HUES48 (cell line): ENCODE measurements around the gene CRB2.

Source experiments
- H3K27ac ChIP-seq: one replicate; pipeline ENCODE4 v1.7.0; 2013; ENCODE audit warnings: low read depth, low read length, inconsistent platforms
- H3K27me3 ChIP-seq: 2 replicates; pipeline ENCODE4 v1.6.1; 2013; ENCODE audit warnings: mild to moderate bottlenecking, low read length; ENCODE audit not compliant: control insufficient read depth, insufficient read depth
- H3K36me3 ChIP-seq: 2 replicates; pipeline ENCODE4 v1.6.1; 2013; ENCODE audit warnings: low read length; ENCODE audit not compliant: control insufficient read depth, insufficient read depth
- H3K4me1 ChIP-seq: 2 replicates; pipeline ENCODE4 v1.6.1; 2013; ENCODE audit warnings: mild to moderate bottlenecking, low read length; ENCODE audit not compliant: control insufficient read depth, insufficient read depth
- H3K4me3 ChIP-seq: 2 replicates; pipeline ENCODE4 v1.5.1; 2013; ENCODE audit warnings: mild to moderate bottlenecking, low read depth, low read length
- H3K9ac ChIP-seq: 2 replicates; pipeline ENCODE4 v1.6.1; 2013; ENCODE audit warnings: mild to moderate bottlenecking, low read depth, low read length, moderate library complexity
- H3K9me3 ChIP-seq: 2 replicates; pipeline ENCODE4 v1.6.1; 2013; ENCODE audit warnings: low read length; ENCODE audit not compliant: control insufficient read depth, insufficient read depth

Gene CRB2

DNA sequence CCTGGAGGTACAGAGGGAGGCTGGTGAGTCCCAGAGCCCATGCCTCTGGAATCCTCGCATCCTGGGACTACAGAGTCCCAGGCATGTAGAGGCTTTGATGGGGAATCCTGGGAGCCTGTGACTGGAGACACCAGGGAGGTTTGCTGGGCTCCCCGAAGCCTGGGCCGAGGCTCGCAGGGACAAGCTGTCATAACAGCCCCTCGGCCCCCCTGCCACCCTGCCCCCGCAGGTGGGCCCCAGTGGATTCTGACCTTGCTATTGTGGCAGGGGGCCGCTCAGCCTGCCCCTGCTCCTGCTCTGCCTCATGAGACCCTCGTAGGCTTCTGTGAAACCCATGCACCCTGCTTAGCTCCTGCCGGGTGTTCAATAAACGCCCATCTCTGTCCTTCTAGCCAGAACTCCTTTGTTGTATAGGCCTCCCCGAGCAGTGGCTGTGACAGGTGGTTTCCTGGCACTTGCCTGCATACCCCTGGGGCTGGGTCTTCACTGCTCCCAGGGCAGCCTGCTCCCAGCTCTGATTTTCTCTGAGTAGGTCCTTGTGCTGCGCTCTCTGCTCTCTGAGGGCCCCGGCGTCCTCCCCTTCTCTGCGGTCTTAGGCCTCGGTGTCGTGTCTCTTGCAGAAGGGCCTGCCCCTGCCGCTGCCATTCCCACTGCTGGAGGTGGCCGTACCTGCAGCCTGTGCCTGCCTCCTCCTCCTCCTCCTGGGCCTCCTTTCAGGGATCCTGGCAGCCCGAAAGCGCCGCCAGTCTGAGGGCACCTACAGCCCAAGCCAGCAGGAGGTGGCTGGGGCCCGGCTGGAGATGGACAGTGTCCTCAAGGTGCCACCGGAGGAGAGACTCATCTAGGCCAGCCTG, 20.4 kb downstream of the CRB2 start:
- Histone ChIP-seq H3K9me3 (no peaks in the 10 kb centered on the region), H3K4me1 (peaks cover 6% of the 10 kb centered on the region; the same call in 1 of the 2 replicates), H3K9ac (no peak overlapping the region), H3K4me3 (no peak overlapping the region), H3K36me3 (no peaks in the 10 kb centered on the region), H3K27me3 (peaks cover 39% of the 10 kb centered on the region), H3K27ac (no peak overlapping the region)

DNA sequence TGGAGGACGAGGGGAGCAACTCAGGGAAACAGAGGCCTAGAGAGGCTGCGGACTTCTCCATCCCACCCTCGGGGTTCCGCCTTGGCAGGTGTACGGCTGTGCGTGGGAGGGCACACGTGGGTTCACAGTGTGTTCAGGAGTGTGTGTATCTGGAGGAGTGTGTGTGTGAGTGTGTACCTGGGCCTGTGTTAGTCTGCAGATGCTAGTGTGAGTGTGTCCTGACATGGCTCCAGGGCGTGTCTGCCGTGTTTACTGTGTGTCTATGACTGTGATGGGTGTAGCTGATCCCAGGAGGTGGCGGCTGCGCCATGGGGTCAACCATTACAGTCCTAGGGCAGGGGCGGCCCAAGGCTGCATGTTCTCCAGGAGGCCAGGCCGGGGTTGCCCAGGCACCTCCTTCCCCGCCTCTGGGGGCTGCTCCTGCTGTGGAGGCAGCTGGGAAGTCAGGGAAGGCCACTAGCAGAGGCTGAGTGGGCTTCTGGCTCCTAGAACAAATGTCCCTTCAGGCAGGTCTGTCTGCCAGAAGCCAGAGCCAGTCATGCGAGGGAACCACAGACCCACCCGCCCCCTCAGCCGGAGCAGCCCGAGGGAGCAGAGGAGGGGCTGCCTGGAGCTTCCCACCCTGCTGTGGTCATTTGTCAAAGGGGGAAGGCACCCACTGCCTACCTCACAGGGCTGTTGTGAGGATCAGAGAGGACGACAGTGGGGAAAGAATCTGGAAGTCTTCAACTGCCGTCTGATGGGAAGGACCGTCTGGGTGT, 21.4 kb downstream of the CRB2 start:
- Histone ChIP-seq H3K4me1 (peaks cover 6% of the 10 kb centered on the region; the same call in 1 of the 2 replicates), H3K27me3 (peaks cover 30% of the 10 kb centered on the region), H3K36me3 (no peaks in the 10 kb centered on the region), H3K4me3 (no peak overlapping the region), H3K9ac (no peak overlapping the region), H3K27ac (no peak overlapping the region), H3K9me3 (no peaks in the 10 kb centered on the region)

DNA sequence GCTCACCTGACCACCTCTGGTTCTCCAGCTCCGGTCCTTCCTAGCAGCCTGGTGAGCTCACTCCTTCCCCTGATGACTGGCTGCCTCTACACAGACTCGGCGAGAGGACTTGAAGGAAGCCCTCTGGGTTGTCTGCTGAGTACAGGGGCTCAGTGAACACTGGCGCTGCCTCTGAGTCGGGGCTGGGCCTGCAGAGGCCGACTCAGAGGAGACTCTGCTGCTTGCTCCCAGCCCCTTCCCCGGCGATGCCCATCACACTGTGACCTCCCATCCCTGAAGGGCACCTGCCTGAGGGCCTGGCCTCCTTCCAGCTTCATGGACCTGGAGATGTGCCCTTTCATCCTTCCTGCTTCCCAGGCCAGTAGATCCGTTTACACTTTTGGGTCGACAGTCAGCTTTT, 22.0 kb downstream of the CRB2 start:
- peaks cover 24% of the 10 kb centered on the region for H3K27me3 ChIP-seq
- no peak overlapping the region for H3K4me3 ChIP-seq
- no peaks in the 10 kb centered on the region for H3K36me3 ChIP-seq
- H3K27ac ChIP-seq: no peak overlapping the region
- H3K9ac ChIP-seq: no peak overlapping the region
- H3K9me3 ChIP-seq: no peaks in the 10 kb centered on the region
- H3K4me1 ChIP-seq: peaks cover 6% of the 10 kb centered on the region; the same call in 1 of the 2 replicates

DNA sequence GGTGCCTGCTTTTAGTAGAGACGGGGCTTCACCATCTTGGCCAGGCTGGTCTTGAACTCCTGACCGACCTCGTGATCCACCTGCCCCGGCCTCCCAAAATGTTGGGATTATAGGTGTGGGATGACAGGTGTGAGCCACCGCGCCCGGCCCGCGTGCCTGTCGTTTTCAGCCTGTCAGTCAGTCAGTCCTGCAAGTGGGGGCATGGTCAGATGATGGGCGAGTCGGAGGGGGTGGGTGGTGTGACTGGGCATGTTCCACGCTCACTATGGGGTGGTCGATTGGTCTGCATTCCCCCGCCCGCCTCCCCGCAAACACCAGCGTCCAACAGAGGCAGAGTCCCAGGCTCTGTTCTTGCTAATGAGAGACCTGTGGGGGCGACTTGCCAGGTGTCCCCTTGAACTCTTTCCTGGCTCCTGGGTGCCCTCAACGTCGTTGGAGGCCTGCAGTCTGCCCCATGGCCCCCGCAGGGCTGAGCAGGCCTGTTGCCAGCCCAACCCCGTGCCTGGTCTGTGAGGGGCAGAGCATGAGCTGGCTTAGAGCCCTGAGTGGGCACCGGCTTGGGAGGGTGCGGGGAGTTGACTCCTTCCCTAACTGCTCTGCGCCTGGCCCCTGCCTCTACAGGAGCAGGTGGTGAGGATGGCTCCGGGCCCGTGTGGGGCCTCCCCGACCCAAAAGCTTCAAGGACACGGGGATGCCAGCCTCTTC, 23.1 kb downstream of the CRB2 start:
- Histone ChIP-seq H3K27ac (no peak overlapping the region), H3K36me3 (no peaks in the 10 kb centered on the region), H3K4me1 (peaks cover 6% of the 10 kb centered on the region; the same call in 1 of the 2 replicates)

DNA sequence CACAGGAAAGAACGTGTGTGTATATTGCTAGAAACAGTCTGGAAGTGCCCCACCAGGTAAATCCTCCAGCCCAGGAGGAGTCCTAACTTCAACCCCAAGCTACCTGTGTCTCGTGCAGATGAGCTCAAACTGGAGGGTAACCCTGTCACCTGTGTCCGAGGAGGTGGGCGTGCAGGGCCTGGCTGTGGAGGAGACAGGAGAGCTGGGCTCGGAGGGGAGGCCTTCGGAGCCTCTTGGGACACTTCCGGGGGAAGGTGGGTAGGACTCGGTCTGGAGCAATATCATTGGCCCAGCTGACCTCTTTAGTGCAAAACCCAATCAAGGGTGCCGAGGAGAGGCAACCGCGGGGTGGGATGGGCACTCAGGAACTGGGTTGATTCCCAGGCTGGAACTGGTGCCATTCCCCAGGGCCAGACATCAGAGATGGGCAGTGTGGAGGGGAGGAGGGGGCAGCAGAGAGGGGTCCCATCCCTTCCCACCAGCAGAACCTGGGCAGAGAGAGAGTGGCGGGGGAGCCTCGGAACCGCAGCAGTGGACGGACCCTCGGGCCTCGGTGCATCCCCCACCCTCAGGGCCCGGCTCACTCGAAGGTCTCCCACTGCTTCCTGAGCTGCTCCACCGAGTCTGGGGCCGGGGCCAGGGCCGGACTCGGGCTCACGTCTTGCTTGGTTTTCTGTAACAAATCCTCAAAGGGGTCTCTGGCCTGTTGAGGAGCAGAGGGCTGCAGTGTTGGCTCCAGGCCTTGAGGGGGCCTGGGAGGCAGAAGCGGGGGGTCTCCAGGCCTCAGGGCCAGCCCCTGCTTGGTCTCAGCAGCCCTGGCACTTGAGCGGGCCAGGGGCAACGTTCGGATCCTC, 25.1 kb downstream of the CRB2 start:
- Histone ChIP-seq H3K4me3 (no peak overlapping the region), H3K4me1 (no peaks in the 10 kb centered on the region; the same call in 1 of the 2 replicates), H3K27me3 (no peaks in the 10 kb centered on the region), H3K9ac (no peak overlapping the region), H3K27ac (no peak overlapping the region), H3K36me3 (no peaks in the 10 kb centered on the region), H3K9me3 (no peaks in the 10 kb centered on the region)

More for the DNA sequence above, 23.1 kb downstream of the CRB2 start:
- H3K9me3 ChIP-seq: no peaks in the 10 kb centered on the region
- H3K27me3 ChIP-seq: peaks cover 13% of the 10 kb centered on the region
- no peak overlapping the region for H3K4me3 ChIP-seq
- no peak overlapping the region for H3K9ac ChIP-seq

DNA sequence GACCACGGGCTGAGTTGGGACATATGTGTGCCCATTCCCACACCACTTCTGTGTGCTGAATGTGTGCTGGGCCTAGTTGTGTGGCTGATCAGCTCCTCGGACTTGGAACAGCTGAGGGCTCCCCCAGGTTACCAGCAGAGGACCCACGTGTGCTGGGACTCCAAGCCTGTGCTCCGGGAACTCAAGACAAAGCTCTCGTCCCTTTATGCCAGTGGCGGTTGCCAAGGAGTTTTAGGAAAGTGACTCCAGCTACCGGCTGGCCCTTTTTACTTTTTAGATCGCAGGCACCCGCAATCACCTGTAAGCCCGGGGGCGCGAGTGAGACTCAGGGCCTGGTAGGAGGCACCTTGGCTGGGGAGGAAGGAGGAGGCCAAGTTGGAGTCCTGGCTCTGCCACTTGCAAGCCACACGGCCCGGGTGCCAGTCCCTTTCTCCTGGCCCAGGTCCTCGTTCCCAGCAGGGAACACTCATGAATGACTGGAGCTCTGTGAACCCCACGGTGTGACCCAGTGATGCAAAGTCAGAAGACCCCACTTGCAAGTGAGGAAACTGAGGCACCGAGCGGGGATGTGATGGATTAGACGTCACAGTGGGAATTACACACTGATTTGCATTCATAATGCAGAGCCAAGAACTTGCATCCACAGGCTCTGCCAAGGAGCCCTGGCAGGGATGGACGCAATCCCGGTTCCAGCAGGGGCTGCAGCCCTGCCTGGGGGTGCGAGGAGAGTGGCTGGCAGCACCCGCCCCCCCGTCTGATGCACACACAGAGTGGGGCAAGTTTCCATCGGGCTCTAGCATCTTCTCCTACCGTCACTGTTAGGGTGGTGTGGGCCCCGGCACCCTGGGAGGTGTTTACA, 26.9 kb downstream of the CRB2 start:
- H3K4me3 ChIP-seq: no peak overlapping the region
- H3K27me3 ChIP-seq: no peaks in the 10 kb centered on the region
- no peaks in the 10 kb centered on the region for H3K4me1 ChIP-seq
- no peak overlapping the region for H3K27ac ChIP-seq
- no peak overlapping the region for H3K9ac ChIP-seq
- no peaks in the 10 kb centered on the region for H3K9me3 ChIP-seq
- no peaks in the 10 kb centered on the region for H3K36me3 ChIP-seq

DNA sequence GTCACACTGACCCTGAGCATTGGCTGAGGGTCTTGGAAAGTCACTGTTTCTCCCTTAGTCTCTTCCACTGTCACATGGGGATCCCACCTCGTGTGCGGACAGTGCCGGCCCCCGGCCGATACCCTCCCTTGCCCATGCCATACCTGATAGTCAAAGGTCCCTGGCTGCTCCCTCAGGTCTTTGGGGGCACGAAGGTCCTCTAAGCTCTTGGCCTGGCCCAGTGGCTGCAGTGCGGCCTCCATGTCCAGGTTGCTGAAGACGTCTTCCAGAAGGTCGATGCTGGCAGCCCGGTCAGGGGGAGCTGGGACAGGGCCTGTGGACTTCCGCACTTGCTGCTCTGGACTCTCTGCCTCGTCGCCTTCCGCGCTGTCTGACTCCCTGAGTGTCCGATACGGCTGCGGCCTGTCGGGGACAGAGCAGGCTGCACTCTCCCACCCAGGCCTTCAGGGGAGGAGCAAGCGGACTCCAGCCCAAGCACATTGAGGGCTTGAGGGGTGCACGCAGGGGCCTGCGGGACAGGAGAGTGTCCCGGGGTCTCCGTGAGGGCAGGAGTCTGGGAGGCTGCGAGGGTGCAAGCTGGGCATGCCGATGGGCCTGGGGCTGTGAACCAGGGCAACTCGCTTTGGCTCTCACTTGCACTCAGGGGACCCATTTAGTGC, 27.6 kb downstream of the CRB2 start:
- Histone ChIP-seq H3K27me3 (no peaks in the 10 kb centered on the region), H3K36me3 (no peaks in the 10 kb centered on the region), H3K9ac (no peak overlapping the region)

DNA sequence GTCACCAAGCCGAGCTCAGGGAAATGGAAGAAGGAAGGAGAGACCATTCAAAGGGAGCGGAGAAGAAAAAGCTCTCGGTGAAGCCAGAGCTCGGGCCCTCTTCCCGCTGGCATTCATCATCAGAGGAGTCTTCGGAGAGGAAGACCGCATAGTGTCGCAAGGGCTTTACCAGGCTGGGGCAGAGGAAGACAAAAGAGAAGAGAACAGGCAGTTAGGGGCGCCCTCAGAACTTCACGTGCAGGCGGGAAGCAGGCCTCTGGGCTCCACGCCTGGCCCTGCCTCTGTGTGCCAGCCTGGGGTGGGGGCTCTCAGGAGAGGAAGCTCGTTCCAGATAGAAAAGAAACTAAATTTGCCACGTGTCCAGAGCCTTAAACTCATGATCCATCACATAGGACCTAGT, 31.7 kb downstream of the CRB2 start:
- H3K4me1 ChIP-seq: no peaks in the 10 kb centered on the region

More for the DNA sequence above, 27.6 kb downstream of the CRB2 start:
- H3K27ac ChIP-seq: no peak overlapping the region
- no peaks in the 10 kb centered on the region for H3K9me3 ChIP-seq
- H3K4me3 ChIP-seq: no peak overlapping the region
- H3K4me1 ChIP-seq: no peaks in the 10 kb centered on the region

DNA sequence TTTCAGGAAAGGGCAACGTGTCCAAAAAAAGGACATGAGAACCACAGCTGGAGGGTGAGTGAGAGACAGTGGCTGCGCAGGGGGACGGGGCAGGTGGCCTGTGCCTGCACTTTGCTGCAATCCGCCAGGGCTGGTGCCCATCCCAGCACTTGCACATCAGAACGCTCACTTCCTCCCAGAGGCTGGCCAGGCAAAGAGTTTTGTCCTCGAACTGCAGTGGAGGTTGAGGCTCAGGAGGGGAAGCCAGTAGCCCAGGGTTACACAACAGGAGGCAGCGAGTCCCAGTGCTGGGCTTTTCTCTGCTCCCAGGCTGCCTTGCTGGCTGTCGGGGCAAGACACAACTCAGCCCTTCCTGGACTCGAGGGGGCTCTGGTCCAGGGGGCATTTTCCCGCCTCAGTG, 33.1 kb downstream of the CRB2 start:
- no peak overlapping the region for H3K27ac ChIP-seq
- no peaks in the 10 kb centered on the region for H3K4me1 ChIP-seq
- H3K27me3 ChIP-seq: no peaks in the 10 kb centered on the region
- no peaks in the 10 kb centered on the region for H3K9me3 ChIP-seq
- no peak overlapping the region for H3K4me3 ChIP-seq
- H3K36me3 ChIP-seq: no peaks in the 10 kb centered on the region
- no peak overlapping the region for H3K9ac ChIP-seq

More for the DNA sequence above, 31.7 kb downstream of the CRB2 start:
- H3K27ac ChIP-seq: no peak overlapping the region
- no peaks in the 10 kb centered on the region for H3K27me3 ChIP-seq
- H3K9ac ChIP-seq: no peak overlapping the region
- H3K9me3 ChIP-seq: no peaks in the 10 kb centered on the region
- H3K4me3 ChIP-seq: no peak overlapping the region
- no peaks in the 10 kb centered on the region for H3K36me3 ChIP-seq
